ENCODE measurements around the gene PTMS. TPM values are rescaled to one million over a fixed set of nuclear protein-coding genes. Genes with fewer than 3 reads are reported as not detected.

PTMS gene
- total RNA-seq, 1 experiment from 2014 or later = 633 TPM

GRCh38 chr12:6780573-6780972, 14.4 kb downstream of the PTMS start:
- intact Hi-C loops (cut with micrococcal nuclease; ENCODE audit: unreplicated experiment) = no loop called here
- Histone ChIP-seq H4K20me1 (ENCODE audit: insufficient read depth) (no peaks in the 10 kb centered on the region), H3K4me2 (no peak overlapping the region), H3K36me3 (ENCODE audit: low read depth) (no peaks in the 10 kb centered on the region), H3K27me3 (ENCODE audit: insufficient read depth, low read depth) (no peaks in the 10 kb centered on the region), H3K27ac (no peak overlapping the region), H2AFZ (no peak overlapping the region), H3F3A (ENCODE audit: insufficient read depth, low read depth) (peaks cover 7% of the 10 kb centered on the region; the same call in 1 of the 2 replicates), H3K4me1 (replicated peaks; ENCODE audit: insufficient read depth) (no peaks in the 10 kb centered on the region), H3K9me2 (ENCODE audit: insufficient read depth) (no peaks in the 10 kb centered on the region), H3K79me2 (ENCODE audit: low read depth) (no peaks in the 10 kb centered on the region), H3K9me3 (ENCODE audit: insufficient read depth, low read depth) (no peaks in the 10 kb centered on the region), H3K4me3 (no peak overlapping the region)
- POLR2A ChIA-PET (ENCODE audit: unreplicated experiment) = no interaction called here
- no peak for DNase-seq
- TF ChIP-seq CTCF (conservative IDR thresholded peaks at IDR 0.05) = no peak
- no peak for TF ChIP-seq EZH2 (IDR thresholded peaks at IDR 0.05; ENCODE audit: low read depth)
- no TSS peak for BruUV-seq (replicated peaks)
- CTCF ChIA-PET = interaction anchor here (0.5 to 1.1 kb wide), 5 partner anchors 22 to 87 kb away, joined by 3 to 6 read pairs (median 4); partner anchors contain the start of gene MLF2

- Histone ChIP-seq H4K20me1 (ENCODE audit: insufficient read depth) (no peaks in the 10 kb centered on the region), H3K4me2 (no peak overlapping the region), H3K27me3 (ENCODE audit: insufficient read depth, low read depth) (no peaks in the 10 kb centered on the region), H3K27ac (no peak overlapping the region), H3K9me2 (ENCODE audit: insufficient read depth) (no peaks in the 10 kb centered on the region), H3K4me3 (no peak overlapping the region), H3F3A (ENCODE audit: insufficient read depth, low read depth) (peaks cover 7% of the 10 kb centered on the region; the same call in 1 of the 2 replicates), H3K36me3 (ENCODE audit: low read depth) (no peaks in the 10 kb centered on the region), H2AFZ (no peak overlapping the region), H3K9me3 (ENCODE audit: insufficient read depth, low read depth) (no peaks in the 10 kb centered on the region), H3K4me1 (replicated peaks; ENCODE audit: insufficient read depth) (no peaks in the 10 kb centered on the region), H3K79me2 (ENCODE audit: low read depth) (no peaks in the 10 kb centered on the region)
- DNase-seq = no peak
- TF ChIP-seq EZH2 (IDR thresholded peaks at IDR 0.05; ENCODE audit: low read depth) = no peak
- no peak for TF ChIP-seq CTCF (conservative IDR thresholded peaks at IDR 0.05)
- ChIA-PET POLR2A (ENCODE audit: unreplicated experiment) (no interaction called here), CTCF (no interaction called here)
- BruUV-seq (replicated peaks) = no TSS peak
- intact Hi-C loops (cut with micrococcal nuclease; ENCODE audit: unreplicated experiment) = no loop called here
Observed at GRCh38 chr12:6782119-6782518, 16.0 kb downstream of the PTMS start.

- Histone ChIP-seq H2AFZ (no peak overlapping the region), H3K9me2 (ENCODE audit: insufficient read depth) (no peaks in the 10 kb centered on the region), H3K27me3 (ENCODE audit: insufficient read depth, low read depth) (no peaks in the 10 kb centered on the region), H3F3A (ENCODE audit: insufficient read depth, low read depth) (peaks cover 7% of the 10 kb centered on the region; the same call in 1 of the 2 replicates), H4K20me1 (ENCODE audit: insufficient read depth) (no peaks in the 10 kb centered on the region), H3K36me3 (ENCODE audit: low read depth) (no peaks in the 10 kb centered on the region), H3K4me2 (no peak overlapping the region), H3K9me3 (ENCODE audit: insufficient read depth, low read depth) (no peaks in the 10 kb centered on the region), H3K4me1 (replicated peaks; ENCODE audit: insufficient read depth) (no peaks in the 10 kb centered on the region), H3K79me2 (ENCODE audit: low read depth) (no peaks in the 10 kb centered on the region), H3K27ac (no peak overlapping the region), H3K4me3 (no peak overlapping the region)
- no peak for DNase-seq
- no TSS peak for BruUV-seq (replicated peaks)
- intact Hi-C loops (cut with micrococcal nuclease; ENCODE audit: unreplicated experiment) = no loop called here
- ChIA-PET POLR2A (ENCODE audit: unreplicated experiment) (interaction anchor here (0.6 kb wide), 1 partner anchor 10 kb away, joined by 5 read pairs; no protein-coding TSS in a partner anchor), CTCF (interaction anchor here (0.5 kb wide), 1 partner anchor 40 kb away, joined by 4 read pairs; no protein-coding TSS in a partner anchor)
- no peak for TF ChIP-seq EZH2 (IDR thresholded peaks at IDR 0.05; ENCODE audit: low read depth)
- no peak for TF ChIP-seq CTCF (conservative IDR thresholded peaks at IDR 0.05)
Observed at GRCh38 chr12:6782850-6783566, 16.8 kb downstream of the PTMS start.

All from PC-9 (cell line).